Endothelial cell of umbilical vein (primary cell): Measurements from ENCODE around the gene HID1. TPM values are rescaled to one million over a fixed set of nuclear protein-coding genes. Genes with fewer than 3 reads are reported as not detected.

Experiments
- BruUV-seq: library from RNA; stranded (reverse); fragments of 400-500 nt; replicated peaks from 2 replicates; lab custom pipeline; 2021; lab: Mats Ljungman, UMichigan
- CTCF ChIA-PET: fragments of 300-600, 350-600 bp; sonication (Branson Sonifier 250); formaldehyde crosslinking; loops from one replicate; lab custom pipeline; 2021; ENCODE audit warnings: antibody characterized with exemption, inconsistent platforms; lab: Charles Lee
- POLR2A ChIA-PET: fragments of 300-600, 350-600 bp; sonication (Branson Sonifier 250); formaldehyde crosslinking; loops from one replicate; lab custom pipeline; 2021; ENCODE audit warnings: antibody characterized with exemption, inconsistent platforms; lab: Charles Lee
- DNase-seq: peaks from one replicate; pipeline ENCODE4 v3.0.0-alpha.2; 2011; ENCODE audit warnings: low read depth, low spot score
- FAIRE-seq: peaks from 2 replicates; lab custom pipeline; 2011; peaks lifted over from hg19 to GRCh38; lab: Jason Lieb, UNC
- H2AFZ ChIP-seq: 2 replicates; pipeline ENCODE4 v1.6.0; 2012; ENCODE audit warnings: low read depth, low read length, control low read depth, inconsistent platforms
- H3K27ac ChIP-seq: 2 replicates; pipeline ENCODE4 v1.5.1; 2011; ENCODE audit warnings: low read depth, mild to moderate bottlenecking, control low read depth, low read length, moderate library complexity; ENCODE audit not compliant: insufficient read depth
- H3K27me3 ChIP-seq, 2 experiments: 2 replicates each; pipeline versions ENCODE4 v1.6.0 to v1.6.1; 2011; ENCODE audit warnings: low read length in 2 of 2, mixed read lengths in 1 of 2; ENCODE audit not compliant: control insufficient read depth in 2 of 2, insufficient read depth in 2 of 2
- H3K36me3 ChIP-seq, 2 experiments: 2 replicates in 1 of 2; 3 replicates in 1 of 2; pipeline ENCODE4 v1.5.1; 2011; ENCODE audit warnings: low read length in 2 of 2, mild to moderate bottlenecking in 1 of 2, moderate library complexity in 1 of 2; ENCODE audit not compliant: control insufficient read depth in 2 of 2, insufficient read depth in 2 of 2; ENCODE audit errors: extremely low read depth in 1 of 2
- H3K4me1 ChIP-seq: 3 replicates; pipeline ENCODE4 v1.5.1; 2011; ENCODE audit warnings: mild to moderate bottlenecking, low read length; ENCODE audit not compliant: control insufficient read depth, insufficient read depth; ENCODE audit errors: extremely low read depth
- H3K4me2 ChIP-seq: 2 replicates; pipeline ENCODE4 v1.6.1; 2011; ENCODE audit warnings: low read length, control low read depth, mixed read lengths; ENCODE audit not compliant: insufficient read depth
- H3K4me3 ChIP-seq, 3 experiments: fragments of 200-600 bp in 1 of 3; sonication (generic), shearing (Covaris generic) in 1 of 3; replicated peaks in 1 of 3; 2 replicates each; pipeline ENCODE4 v1.5.1; 2011 to 2016; ENCODE audit warnings: control low read depth in 3 of 3, low read length in 3 of 3, mild to moderate bottlenecking in 2 of 3, inconsistent platforms in 1 of 3, low read depth in 1 of 3, moderate library complexity in 1 of 3; ENCODE audit not compliant: insufficient read depth in 1 of 3
- H3K79me2 ChIP-seq: 2 replicates; pipeline ENCODE4 v1.6.0; 2012; ENCODE audit warnings: low read length, inconsistent platforms; ENCODE audit not compliant: control insufficient read depth, insufficient read depth
- H3K9ac ChIP-seq: replicated peaks from 2 replicates; pipeline ENCODE3; 2011; ENCODE audit warnings: low read length, control low read depth; ENCODE audit not compliant: insufficient read depth; ENCODE audit errors: extremely low read depth
- H3K9me1 ChIP-seq: replicated peaks from 3 replicates; pipeline ENCODE4 v1.6.0; 2011; ENCODE audit warnings: mild to moderate bottlenecking, low read length; ENCODE audit not compliant: control insufficient read depth, insufficient read depth; ENCODE audit errors: extremely low read depth
- H3K9me3 ChIP-seq: replicated peaks from 2 replicates; pipeline ENCODE4 v1.5.1; 2012; ENCODE audit warnings: low read length, inconsistent platforms; ENCODE audit not compliant: control insufficient read depth, insufficient read depth
- H4K20me1 ChIP-seq: replicated peaks from 2 replicates; pipeline ENCODE3; 2011; ENCODE audit warnings: mild to moderate bottlenecking, low read length; ENCODE audit not compliant: control insufficient read depth, insufficient read depth; ENCODE audit errors: extremely low read depth
- EZH2 ChIP-seq: IDR thresholded peaks from 2 replicates; pipeline ENCODE4 v1.6.1; 2012; ENCODE audit warnings: borderline replicate concordance, low read depth, mild to moderate bottlenecking, moderate library complexity, low read length, inconsistent platforms; ENCODE audit not compliant: severe bottlenecking
- FOS ChIP-seq: IDR thresholded peaks from 2 replicates; pipeline ENCODE4 v1.6.1; 2011; ENCODE audit warnings: mild to moderate bottlenecking, low read length, moderate library complexity, borderline replicate concordance; ENCODE audit not compliant: insufficient read depth
- GATA2 ChIP-seq: IDR thresholded peaks from 2 replicates; pipeline ENCODE4 v1.7.0; 2011; ENCODE audit warnings: low read depth, mild to moderate bottlenecking, moderate library complexity, mixed read lengths, low read length; ENCODE audit not compliant: insufficient read length, insufficient read depth
- JUN ChIP-seq: IDR thresholded peaks from 2 replicates; pipeline ENCODE4 v1.6.1; 2011; ENCODE audit warnings: borderline replicate concordance, low read depth; ENCODE audit not compliant: insufficient read length, insufficient read depth
- MAX ChIP-seq: IDR thresholded peaks from 2 replicates; pipeline ENCODE4 v1.6.1; 2011; ENCODE audit not compliant: insufficient read depth, insufficient read length
- MYC ChIP-seq: IDR thresholded peaks from one replicate; pipeline ENCODE4 v1.6.1; 2011; ENCODE audit warnings: mild to moderate bottlenecking, low read depth, low read length
- POLR2A ChIP-seq: IDR thresholded peaks from 2 replicates; pipeline ENCODE4 v1.6.1; 2012; ENCODE audit warnings: low read depth, mild to moderate bottlenecking, control low read depth, low read length
- POLR2AphosphoS5 ChIP-seq: IDR thresholded peaks from 2 replicates; pipeline ENCODE4 v1.6.1; 2012; ENCODE audit warnings: low read depth, mild to moderate bottlenecking, control low read depth, low read length, moderate library complexity; ENCODE audit not compliant: insufficient read depth
- dilution Hi-C: fragments of 300-500 bp; cut with MboI; formaldehyde crosslinking; loops from one replicate; pipeline ENCODE4 v1.15.0; 2019; ENCODE audit warnings: low sequenced_read_pairs; ENCODE audit not compliant: extremely low pct_ligation_motif_present
- intact Hi-C: fragments of 100-400 bp; cut with micrococcal nuclease; formaldehyde crosslinking; loops from one replicate; pipeline ENCODE4 v1.10.0; 2022
- polyA plus RNA-seq, 4 experiments: library from polyadenylated mRNA; depleted of rRNA in 3 of 4; stranded (reverse) in 3 of 4; unstranded in 1 of 4; fragments of >200 nt; gene quantifications; 2 replicates each; pipeline versions ENCODE4 v1.2.1 to v1.2.3, GENCODE V29; 2011 to 2012; ENCODE audit warnings: missing spikeins in 1 of 4
- total RNA-seq: library from RNA; stranded (reverse); gene quantifications from 2 replicates; pipeline ENCODE4 v1.2.3, GENCODE V29; 2021
- TF ChIP-seq, protein P1 (sequence below), 2 donors: IDR thresholded peaks; 1 replicate in 1 of 2; 2 replicates in 1 of 2; pipeline ENCODE4 v1.5.1; 2011; ENCODE audit warnings: low read length in 2 of 2, mild to moderate bottlenecking in 2 of 2, moderate library complexity in 2 of 2, control low read depth in 1 of 2, inconsistent platforms in 1 of 2, low read depth in 1 of 2; ENCODE audit not compliant: insufficient read depth in 1 of 2; ENCODE audit errors: extremely low read depth in 1 of 2

HID1 gene
- total and polyA plus RNA-seq, 2 donors (not counting 3 experiments of a cell fraction or from before 2014, with no cell fraction given): 41.4 to 53.3 TPM

DNA sequence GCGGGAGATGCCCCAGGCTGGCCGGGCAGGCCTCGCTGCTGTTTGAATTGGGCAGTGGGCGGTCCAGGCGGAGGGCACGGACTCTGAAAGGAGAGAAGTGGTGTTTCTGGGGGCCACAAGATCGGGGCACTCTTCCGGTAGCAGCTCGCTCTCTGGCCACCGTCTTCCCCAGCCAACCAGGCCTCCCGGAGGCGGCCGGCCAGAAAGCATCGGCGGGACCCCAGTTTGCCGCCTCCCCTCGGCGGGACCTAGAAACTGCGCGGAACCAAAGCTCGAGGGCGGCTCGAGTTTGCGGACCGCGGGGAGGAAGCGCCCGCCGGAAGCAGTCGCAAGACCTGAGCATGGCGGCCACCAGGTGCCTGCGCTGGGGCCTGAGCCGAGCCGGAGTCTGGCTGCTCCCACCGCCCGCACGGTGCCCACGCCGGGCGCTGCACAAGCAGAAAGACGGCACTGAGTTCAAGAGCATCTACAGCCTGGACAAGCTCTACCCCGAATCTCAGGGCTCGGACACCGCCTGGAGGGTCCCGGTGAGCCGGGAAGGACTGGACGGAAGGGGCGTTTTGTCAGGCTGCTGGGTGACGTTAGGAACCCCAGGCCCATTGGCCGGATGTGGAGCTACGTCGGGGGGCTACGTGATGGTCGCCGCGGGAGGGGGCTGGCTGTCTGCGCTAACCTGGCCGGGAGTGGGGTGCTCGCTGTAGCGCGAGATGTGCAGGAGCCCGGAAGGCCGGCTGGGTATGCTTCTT lies 40.0 kb upstream of the HID1 start, which contains the start of gene MRPL58:
Gene MRPL58, plus strand, starts transcription at position 325 of the 746 bp plus-strand sequence. Its CDS starts 17 bp downstream, at position 342.
- H3K9me3 ChIP-seq: no peaks in the 10 kb centered on the region
- no TSS peak for BruUV-seq
- POLR2A ChIA-PET: interaction anchor here (0.5 to 2.8 kb wide), 5 partner anchors 23 to 139 kb away, joined by 3 to 17 read pairs (median 6); partner anchors contain the start of genes CDR2L and FDXR
- H3K79me2 ChIP-seq: peaks cover 10% of the 10 kb centered on the region
- H3K36me3 ChIP-seq: no peaks in the 10 kb centered on the region
- H3K9ac ChIP-seq: peak within 1 kb of the TSS; percentile 83
- CTCF ChIA-PET: interaction anchor here (0.6 to 6.0 kb wide), 30 partner anchors 9 to 229 kb away, joined by 3 to 134 read pairs (median 5); partner anchors contain the start of genes CDR2L, HID1, NT5C and NUP85
- H3K4me3 ChIP-seq: peak within 1 kb of the TSS; percentile 56 to 89 (median 83)
- dilution Hi-C loops (no loop called here), intact Hi-C loops (loop anchor here (1.0 kb wide), 3 partner anchors 21 to 51 kb away; no protein-coding TSS in a partner anchor)
- peak within 1 kb of the TSS; percentile 88 for H3K4me2 ChIP-seq
- peak within 1 kb of the TSS; percentile 67 for H3K27ac ChIP-seq
- no peaks in the 10 kb centered on the region for H4K20me1 ChIP-seq
- peak; percentile 89 for FAIRE-seq
- H2AFZ ChIP-seq: peak within 1 kb of the TSS; percentile 74
- H3K9me1 ChIP-seq: no peaks in the 10 kb centered on the region
- peaks cover 16% of the 10 kb centered on the region for H3K4me1 ChIP-seq
- no peaks in the 10 kb centered on the region for H3K27me3 ChIP-seq
- TF ChIP-seq, protein P1, sequence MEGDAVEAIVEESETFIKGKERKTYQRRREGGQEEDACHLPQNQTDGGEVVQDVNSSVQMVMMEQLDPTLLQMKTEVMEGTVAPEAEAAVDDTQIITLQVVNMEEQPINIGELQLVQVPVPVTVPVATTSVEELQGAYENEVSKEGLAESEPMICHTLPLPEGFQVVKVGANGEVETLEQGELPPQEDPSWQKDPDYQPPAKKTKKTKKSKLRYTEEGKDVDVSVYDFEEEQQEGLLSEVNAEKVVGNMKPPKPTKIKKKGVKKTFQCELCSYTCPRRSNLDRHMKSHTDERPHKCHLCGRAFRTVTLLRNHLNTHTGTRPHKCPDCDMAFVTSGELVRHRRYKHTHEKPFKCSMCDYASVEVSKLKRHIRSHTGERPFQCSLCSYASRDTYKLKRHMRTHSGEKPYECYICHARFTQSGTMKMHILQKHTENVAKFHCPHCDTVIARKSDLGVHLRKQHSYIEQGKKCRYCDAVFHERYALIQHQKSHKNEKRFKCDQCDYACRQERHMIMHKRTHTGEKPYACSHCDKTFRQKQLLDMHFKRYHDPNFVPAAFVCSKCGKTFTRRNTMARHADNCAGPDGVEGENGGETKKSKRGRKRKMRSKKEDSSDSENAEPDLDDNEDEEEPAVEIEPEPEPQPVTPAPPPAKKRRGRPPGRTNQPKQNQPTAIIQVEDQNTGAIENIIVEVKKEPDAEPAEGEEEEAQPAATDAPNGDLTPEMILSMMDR (IDR thresholded peaks at IDR 0.05; ENCODE audit: extremely low read depth in 1 of 2, insufficient read depth in 1 of 2, low read depth in 1 of 2, low read length in 2 of 2): peak; percentile 40 to 76
- no peak for TF ChIP-seq JUN
- TF ChIP-seq GATA2: no peak
- TF ChIP-seq MAX: no peak
- TF ChIP-seq FOS: no peak
- TF ChIP-seq POLR2AphosphoS5: peak; percentile 88
- no peak for TF ChIP-seq EZH2
- TF ChIP-seq POLR2A: peak; percentile 84
- TF ChIP-seq MYC: no peak
- peak; percentile 81 for DNase-seq
